GM18858 (cell line): ENCODE measurements around the gene DLL4.
"Not testable (repeated sequence)": the region's sequence is repeated elsewhere in the genome, so short reads cannot be mapped to it uniquely, and the experiment has no call there.

Experiments
- ATAC-seq: cut with Tn5 transposase; IDR thresholded peaks from one replicate; pipeline ENCODE4 v1.9.1; 2021; ENCODE audit not compliant: unreplicated experiment

The DLL4 gene

DNA sequence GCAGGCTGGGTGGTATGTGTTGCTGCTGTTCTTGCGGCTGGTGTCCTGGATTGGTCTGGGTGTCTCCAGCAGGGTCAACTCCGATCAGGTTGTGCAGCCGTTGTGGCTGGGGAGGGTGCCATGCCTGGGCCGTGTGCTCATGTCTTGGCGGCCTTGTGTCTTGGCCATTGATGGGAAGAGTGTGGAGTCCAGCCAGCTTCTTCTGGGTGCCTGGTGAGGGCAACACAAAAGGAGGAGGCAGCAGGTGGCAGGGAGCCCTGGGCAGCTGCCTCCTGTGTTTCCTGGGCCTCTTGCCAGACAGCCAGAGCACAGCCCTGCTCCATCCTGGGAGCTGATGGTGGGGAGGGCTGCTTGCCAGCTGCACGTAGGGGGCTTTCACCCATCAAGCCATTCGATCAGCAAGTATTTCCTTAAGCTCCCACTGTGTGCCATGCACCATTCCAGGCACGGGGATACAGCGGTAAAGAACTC is 28.5 kb downstream of the DLL4 start:
- ATAC-seq = no peak

DNA sequence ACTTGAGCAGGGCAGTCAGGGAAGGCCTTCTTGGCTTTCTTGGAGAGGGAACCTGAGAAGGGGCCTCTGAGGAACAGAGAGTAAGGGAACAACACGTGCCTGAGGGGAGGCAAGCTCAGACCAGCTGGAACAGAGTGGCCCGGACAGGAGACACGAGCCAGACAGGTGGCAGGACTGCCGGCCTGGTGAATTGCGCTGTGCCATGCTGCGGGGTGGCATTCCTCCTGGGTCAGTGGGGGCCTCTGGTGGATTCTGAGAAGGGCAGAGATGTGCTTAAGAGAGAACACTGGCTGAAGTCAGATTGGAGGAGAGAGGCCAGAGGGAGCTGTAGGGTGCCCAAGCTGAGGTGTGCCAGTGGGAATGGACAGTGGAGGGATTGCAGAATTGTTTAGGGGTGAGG is 29.0 kb downstream of the DLL4 start:
- no peak for ATAC-seq

DNA sequence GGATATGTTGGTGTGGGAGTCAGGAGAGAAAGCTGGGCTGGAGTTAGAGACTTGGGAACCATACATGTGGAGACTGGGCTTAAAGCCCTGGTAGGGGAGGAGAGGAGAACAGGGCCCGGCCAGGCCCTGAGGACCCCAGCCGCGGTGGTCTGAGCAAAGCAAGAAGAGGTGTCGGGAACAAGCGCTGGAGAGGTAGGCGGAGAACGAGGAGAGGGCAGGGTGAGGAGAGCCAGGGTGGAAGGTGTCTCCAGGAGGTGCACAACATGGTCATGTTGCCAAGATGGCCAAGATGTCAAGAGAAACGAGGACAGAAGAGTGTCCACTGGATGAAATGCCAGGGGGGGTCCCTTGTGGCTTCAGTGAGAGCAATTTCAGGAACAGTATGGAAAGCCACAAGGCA is 29.6 kb downstream of the DLL4 start:
- ATAC-seq = no peak

DNA sequence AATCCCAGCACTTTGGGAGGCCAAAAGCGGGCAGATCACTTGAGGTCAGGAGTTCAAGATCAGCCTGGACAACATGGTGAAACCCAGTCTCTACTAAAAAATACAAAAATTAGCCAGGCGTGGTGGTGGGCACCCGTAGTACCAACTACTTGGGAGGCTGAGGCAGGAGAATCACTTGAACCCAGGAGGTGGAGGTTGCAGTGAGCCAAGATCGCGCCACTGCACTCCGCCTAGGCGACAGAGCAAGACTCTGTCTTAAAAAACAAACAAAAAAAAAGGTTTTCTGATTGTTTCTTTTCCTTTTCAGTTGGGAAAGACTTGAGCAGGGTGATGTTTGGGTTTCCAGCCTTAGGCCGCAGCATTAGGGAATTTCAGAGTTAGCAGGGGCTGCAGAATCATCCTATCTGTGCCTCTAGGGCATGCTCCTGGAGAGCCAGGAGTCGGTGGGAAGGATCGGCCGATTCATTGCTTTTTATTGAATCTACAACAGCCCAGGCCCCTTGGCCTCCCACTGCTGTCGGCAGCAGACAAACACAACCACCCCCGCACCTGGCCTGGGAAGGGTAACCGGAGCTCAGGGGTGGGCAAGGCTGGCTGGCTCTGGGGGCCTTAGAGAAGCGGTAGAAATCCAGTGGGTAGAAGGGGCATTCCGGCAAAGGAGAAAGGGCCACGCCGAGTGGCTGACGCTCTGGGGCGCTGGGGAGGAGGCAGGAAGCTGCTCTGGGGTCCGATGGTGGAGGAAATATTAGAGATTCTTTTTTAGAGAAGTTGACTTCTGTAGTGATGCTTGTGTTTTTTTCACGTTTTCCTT is 30.4 kb downstream of the DLL4 start:
- ATAC-seq = no peak

DNA sequence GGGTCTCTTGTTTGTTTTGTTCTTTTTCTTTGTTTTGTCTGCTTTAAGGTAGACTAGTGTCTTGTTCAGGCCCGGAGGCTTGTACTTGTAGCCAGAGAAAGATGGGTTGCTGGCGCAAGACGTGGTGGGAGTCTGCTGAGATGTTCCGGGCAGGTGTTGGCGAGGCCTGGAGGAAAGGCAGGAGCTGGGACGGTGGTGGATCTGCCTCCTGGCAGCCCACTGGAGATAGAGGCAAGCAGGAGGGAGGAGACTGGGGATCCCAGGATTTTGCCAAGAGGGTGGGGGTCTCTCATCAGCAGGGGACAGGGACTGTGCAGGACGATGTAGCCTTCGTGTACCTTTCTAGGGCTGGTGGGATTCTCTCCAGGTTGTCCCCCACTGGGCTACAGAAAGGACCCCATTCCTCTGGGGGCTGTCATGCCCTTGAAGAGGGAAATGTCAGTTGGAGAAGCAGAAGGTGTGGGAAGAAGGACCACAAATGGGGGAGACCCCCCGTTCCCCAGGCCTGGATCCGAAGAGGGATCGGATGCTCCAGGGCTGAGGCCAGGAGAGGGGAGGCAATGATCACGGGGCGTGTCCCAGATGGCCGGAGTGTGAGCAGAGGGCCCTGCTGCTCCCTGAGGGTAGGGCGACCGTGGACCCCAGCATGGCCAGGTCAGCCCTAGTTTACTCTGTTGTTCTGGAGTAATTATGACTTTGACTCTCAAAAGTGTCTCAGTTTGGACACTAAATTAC is 31.2 kb downstream of the DLL4 start:
- ATAC-seq = no peak

DNA sequence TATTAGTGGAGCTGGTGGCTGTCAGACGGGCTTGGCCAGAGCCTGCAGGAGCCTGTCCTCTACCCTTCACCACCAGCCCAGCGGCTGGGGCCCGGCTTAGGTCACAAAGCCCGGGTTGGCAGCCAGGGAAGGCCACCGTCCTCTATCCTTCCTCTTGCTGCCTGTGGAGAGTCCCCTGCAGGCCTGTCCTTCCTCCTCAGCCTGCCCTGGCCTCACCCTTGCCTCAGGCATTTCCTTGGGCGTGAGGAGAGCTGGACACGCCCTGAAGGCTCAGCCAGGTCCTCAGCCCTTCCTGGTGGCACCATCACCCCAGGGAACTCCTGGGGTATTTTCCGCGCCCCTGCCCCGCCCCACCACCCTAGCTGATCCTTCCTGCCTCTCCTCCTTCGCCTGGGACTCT is 31.8 kb downstream of the DLL4 start:
- ATAC-seq = no peak

DNA sequence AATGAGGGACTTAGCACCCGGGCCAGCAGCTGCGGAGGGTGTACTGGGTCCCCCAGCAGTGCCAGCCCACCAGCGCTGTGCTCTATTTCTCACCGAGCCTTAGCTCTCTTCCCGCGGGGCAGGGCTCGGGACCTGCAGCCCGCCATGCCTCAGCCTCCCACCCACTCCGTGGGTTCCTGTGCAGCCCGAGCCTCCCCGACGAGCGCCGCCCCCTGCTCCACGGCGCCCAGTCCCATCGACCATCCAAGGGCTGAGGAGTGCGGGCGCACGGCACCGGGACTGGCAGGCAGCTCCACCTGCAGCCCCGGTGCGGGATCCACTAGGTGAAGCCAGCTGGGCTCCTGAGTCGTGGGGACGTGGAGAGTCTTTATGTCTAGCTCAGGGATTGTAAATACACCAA is 32.6 kb downstream of the DLL4 start:
- not testable (repeated sequence) for ATAC-seq

DNA sequence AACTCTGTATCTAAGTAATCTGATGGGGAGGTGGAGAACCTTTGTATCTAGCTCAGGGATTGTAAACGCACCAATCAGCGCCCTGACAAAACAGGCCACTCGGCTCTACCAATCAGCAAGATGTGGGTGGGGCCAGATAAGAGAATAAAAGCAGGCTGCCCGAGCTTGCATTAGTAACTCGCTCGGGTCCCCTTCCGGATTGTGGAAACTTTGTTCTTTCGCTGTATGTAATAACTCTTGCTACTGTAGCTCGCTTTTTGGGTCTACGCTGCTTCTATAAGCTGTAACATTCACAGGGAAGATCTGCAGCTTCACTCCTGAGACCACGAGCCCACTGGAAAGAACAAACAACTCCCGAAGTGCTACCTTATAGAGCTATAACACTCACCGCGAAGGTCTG is 33.2 kb downstream of the DLL4 start:
- not testable (repeated sequence) for ATAC-seq

DNA sequence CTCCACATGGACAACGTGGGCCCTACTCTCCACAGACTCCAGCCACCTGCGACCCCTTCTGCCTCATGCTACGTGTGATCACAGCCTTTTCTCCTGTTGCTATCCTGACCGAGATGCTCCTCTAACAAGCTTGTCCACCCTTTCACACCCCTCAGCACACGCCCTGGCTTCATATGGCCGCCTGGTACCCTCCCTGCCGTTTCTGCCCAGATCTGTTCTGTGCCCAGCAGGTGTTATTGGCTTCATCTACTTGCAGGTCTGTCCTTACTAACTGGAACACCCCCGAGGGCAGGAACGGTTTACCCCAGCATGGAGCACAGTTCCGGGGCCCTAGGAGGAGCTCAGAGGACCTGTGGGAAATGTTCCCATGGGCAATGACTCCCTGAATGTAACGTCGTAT is 34.1 kb downstream of the DLL4 start:
- no peak for ATAC-seq

DNA sequence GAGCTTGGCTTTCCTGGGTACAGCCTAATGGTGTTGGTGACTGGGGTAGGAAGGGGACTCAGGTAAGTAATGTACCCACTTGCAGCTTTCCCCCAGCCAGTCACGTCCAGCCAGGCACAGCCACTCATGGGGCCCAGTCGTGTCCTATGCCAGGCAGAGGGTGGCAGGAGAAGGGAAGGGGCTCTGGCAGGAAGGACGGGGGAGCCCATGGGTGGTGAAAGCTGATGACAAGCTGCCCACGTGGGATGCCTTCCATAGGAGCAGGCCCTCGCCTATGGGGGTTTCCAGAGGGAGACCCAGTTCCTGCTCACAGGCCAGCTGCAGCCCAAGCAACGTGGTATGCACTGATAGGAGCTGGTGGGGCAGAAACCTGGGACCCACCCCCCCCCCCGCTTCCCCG is 34.9 kb downstream of the DLL4 start:
- ATAC-seq = no peak

DNA sequence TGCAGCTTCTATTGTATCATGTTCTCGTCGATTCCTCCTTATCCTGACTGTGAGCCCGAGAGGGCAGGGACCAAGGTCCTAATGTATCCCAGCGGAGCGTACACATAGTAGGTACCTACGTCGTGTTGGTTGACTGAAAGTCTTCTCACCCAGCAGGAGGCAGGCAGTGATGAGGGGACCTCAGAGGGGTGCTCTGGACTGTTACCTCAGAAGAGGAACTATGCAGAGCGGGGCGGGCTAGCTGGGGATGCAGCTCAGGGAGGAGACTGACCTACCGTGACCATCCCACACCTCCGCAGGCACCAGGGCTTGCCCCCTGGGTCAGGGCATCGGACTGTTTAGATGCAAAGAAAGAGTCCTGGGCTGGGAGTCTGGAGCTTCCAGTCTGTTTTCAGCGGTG is 35.5 kb downstream of the DLL4 start:
- no peak for ATAC-seq

DNA sequence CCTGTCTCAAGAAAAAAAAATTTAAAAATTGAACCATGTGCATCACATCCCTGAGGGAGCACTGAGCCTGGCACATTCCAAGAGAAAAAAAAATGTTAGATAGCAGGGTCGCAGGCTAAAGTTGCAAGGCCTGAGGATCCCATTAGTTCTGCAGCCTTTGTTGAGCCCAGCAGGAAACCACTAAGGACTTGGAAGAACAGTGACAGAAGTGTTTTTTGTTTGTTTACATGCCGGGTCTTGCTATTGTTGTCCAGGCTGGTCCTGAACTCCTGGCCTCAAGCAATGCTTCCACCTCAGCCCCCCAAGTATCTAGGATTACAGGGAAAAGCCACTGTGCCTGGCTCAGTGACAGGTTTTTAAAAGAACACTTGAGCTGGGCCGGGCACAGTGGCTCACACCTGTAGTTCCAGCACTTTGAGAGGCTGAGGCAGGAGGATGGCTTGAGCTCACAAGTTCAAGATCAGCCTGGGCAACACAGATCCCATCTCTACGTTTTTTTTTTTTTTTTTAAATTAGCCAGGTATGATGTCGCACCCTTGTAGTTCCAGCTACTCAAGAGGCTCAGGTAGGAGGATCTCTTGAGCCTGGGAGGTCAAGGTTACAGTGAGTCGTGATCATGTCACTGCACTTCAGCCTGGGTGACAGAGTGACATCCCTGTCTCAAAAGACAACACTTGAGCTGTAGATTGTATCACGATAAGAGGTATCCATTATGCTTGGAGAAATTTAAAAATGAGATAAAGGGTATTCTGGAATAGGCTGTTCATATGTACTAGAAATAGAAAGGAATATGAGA is 39.3 kb downstream of the DLL4 start:
- no peak for ATAC-seq

DNA sequence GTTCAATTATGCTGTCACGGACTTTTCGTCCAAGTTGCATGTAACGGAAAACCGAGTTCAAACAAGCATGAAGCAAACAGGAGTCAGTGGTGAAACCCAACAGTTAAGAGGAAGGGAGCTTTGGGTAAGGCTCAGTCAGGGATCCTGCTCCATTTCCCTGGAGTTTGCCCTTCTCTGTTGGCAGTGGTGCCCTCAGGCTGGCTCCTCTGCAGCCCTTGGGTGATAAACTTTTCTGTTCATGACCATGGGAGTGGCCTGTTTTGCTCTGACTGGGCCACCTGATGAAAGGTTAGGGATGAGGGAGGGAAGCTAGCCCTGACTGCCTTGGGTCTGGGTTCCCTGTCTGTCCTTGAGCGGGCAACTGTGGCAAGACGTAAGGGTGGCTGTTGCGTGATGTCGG is 40.2 kb downstream of the DLL4 start:
- no peak for ATAC-seq

DNA sequence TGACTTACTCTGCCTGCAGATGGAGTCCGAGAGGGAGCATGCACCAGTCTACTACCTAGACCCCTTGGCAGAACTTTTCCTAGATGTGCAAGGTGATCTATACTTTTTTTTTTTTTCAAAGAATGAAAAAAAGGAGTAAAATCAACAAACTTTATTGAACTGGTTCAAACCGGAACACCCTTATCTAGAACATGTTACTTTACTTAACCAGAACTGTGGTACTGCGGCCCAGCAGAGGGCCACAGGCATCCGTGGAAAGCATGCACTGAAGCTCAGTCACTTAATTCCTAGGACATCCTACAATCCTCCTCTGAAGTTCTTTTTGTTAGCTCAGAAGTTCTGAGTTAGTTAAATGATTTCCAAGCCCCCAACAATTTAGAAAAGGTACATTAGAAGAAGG is 45.7 kb downstream of the DLL4 start:
- ATAC-seq = no peak

DNA sequence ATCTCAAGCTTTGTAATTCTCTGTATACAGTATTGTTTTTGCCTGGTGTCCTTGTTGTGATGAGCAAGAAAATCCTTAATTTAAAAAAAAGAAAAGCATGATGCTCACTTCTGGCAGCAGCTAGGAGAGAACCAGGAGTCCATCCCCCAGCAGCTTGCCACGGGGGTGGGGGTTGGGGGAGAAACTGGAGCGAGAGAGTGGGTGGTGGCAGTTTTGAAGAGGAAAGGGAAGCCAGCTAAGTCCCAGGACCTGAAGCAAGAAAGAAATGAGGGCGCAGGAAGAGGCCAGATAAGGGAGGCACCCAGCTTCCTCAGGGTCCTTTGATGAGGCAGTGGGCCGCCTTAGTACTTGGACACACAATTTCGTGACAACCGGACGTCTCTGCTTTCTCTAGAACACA is 47.7 kb downstream of the DLL4 start:
- no peak for ATAC-seq

DNA sequence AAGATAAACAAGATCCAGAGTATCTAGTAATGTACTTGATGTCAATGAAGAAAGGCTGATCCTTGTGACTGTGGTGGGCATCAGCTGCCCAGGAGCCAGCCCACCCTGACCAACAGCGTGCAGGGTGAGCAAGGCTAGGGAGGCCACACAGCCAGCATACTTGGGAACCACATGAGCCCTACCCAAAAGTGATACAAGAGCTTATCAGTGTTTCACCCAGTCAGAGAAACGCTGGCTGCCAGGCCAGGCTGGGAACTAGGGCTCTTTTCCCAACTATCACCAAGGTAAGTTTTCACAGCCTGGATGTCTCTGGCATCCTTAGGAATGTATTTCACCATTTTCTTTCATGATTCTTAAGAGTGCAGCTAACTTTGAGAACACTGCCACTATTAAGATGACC is 49.0 kb downstream of the DLL4 start:
- ATAC-seq = no peak

DNA sequence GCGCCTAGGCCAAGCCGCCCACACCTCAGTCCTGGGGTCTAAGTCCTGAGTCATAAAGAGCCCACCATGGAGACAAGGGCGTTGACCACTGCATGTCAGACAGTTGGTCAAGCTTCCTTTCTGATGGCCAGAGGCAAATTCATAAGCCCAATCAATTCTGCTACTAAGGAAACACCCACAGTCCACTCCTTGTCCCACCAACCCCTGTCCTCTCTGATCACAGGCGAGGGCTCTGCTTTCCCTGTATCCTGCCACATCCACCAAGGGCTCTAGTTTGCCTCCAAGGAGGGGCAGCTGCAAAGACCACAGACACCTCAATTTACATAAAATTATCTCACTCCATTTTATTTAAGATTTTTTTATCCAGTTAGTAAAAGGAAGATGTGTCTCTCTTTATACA is 49.4 kb downstream of the DLL4 start:
- ATAC-seq = no peak

DNA sequence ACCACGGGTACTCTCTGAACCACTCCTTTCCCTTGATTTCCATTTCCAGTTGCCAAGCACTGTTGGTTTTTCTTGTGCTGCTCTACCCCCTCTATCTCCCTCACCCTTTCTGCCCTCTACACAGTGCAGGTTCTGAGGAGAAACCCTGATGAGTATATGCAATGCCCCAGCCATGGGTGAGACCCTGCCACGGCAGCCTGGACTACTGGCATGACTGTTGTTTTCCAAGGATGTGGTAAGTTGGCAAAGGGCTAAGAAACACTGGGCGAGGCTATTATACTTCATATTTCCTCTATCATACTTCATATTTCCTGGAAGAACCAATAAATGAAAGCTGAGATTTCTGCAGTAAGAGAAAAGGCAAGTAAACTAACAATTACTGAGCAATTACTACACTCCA is 52.0 kb downstream of the DLL4 start:
- no peak for ATAC-seq

DNA sequence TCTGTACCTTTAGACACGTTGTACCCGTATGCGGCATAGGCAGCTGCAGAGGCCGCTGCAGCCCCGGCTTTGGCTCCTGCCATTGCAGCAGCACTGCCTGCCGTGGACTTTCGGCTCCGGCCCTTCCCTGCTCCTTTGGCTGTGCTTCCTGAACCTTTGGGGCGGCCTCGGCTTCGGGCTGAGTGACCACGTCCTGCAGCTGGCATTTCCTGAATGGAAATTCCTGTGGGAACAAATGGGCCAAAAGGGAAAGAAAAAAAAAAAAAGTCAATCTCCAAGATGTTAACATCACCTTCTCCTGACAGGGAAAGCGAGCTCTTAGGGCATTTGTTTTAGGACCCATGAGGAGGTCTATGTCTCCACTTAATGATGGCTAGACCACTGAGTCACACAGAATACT is 53.7 kb downstream of the DLL4 start:
- ATAC-seq = no peak

DNA sequence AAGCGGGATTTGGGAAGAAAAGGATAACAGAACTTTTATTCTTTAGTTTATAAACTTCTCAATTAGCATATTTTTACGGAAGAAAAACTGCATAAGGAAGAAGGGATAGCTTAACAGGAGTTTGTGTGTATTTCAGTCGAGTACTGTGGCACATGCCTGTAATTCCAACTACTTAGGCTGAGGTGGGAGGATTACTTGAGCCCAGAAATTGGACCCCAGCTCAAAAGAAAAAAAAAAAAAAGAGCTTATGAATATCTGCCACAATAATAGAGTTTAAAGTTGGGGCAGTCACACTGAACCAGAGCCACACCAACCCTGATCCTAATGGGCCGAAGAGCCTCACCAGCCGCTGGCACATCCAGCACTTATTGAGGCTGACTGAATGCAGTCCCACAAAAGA is 55.3 kb downstream of the DLL4 start:
- ATAC-seq = no peak

DNA sequence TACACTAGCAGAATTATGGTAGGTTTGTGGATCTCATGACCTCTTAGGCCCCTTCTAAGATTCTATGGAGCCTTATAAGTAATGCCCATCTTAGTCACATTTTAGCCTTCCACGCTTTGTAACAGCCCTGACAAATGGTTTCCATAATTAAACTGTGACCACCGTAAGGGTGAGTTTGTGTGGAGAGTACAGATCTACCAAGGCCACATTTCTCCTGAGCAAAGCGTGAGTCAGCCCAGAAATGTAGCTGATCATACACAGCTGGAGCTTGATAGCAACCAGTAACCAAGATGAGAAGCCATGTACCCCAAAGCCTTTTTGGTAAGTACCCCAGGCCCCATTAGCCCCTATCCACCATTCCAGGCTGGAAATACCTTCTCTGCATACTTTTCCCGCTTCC is 55.8 kb downstream of the DLL4 start:
- no peak for ATAC-seq
